Hematopoietic multipotent progenitor cell (in vitro differentiated cells): ENCODE data around the gene ITGA1. TPM values are rescaled to one million over a fixed set of nuclear protein-coding genes. Genes with fewer than 3 reads are reported as not detected.
A peak's percentile ranks its signal among the peaks of the same experiment; 100 is the strongest.
"Not testable (repeated sequence)": the region's sequence is repeated elsewhere in the genome, so short reads cannot be mapped to it uniquely, and the experiment has no call there.

Experiments used
- DNase-seq, 3 donors: peaks; one replicate each; pipeline ENCODE4 v3.0.0-alpha.2; 2011 to 2015; ENCODE audit warnings: low read depth in 2 of 3, low spot score in 2 of 3
- total RNA-seq: library from RNA; depleted of rRNA; stranded (reverse); fragments of >200 nt; gene quantifications from one replicate; pipeline ENCODE4 v1.2.3, GENCODE V29; 2012

Gene ITGA1
- total RNA-seq, 1 donor = under 0.01 TPM

- no peak for DNase-seq
Observed at GRCh38 chr5:52856564-52856963, 68.8 kb downstream of the ITGA1 start.

DNA sequence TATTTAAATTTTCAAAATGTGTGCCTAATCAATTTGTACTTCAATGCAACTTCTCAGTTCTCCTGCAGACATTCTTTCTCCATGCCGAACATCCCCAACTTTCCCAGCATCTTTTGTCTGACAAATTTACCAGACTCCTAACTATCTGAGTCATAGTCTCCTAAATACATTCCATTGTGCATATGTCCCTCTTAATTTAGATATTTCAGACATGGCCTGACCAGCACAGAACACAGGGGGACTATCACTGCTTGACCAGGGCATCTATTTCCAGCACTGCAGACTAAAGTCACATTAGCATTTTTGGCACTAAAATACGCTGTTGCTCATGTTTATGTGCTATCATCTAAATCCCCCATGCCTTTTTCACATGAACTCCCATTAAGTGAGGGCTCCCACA lies 71.9 kb downstream of the ITGA1 start:
- DNase-seq = no peak

DNA sequence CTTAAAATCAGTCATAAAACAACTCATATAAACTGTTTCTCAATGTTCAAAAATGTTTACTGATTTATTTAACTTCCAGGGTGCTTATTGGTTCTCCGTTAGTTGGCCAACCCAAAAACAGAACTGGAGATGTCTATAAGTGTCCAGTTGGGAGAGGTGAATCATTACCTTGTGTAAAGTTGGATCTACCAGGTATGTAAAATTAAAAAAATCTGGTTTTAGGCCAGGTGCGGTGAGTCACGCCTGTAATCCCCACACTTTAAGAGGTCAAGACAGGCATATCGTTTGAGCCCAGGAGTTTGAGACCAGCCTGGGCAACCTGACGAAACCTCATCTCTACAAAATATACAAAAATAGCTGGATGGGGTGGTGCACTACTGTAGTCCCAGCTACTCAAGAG lies 73.7 kb downstream of the ITGA1 start:
- no peak for DNase-seq

DNA sequence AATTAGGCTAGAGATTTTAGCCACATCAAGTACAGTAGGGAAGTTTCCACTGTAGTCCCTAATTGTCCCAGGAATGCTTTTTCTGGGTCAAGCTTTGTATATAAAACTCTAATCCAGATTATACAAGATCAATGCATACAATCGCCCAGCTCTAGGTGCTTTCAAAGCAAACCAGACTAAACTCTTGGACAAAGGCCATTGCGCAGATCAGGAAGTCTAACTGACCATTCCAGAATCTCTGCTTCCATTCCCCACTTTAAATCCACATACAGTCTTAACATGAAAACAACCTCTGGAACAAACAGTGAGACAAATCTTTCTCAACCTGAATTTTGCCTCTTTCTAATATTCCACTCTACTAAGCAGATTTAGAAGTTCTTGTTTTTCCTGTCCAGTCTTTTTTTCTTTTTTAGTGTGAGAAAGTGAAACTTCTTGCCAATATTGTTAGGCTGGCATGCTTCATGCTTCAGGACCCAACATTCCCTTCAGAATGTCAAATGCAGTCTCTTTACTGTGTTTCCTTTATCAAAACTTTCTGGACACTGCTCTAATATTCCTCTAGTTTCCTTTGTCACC lies 76.1 kb downstream of the ITGA1 start:
- no peak for DNase-seq

GRCh38 chr5:52864371-52864770 lies 76.7 kb downstream of the ITGA1 start:
- peak in 1 of 3 donors; percentile 20 for DNase-seq

GRCh38 chr5:52864884-52865283 lies 77.2 kb downstream of the ITGA1 start:
- no peak for DNase-seq

- not testable (repeated sequence) for DNase-seq
Observed at GRCh38 chr5:52865991-52866390, 78.3 kb downstream of the ITGA1 start.

DNA sequence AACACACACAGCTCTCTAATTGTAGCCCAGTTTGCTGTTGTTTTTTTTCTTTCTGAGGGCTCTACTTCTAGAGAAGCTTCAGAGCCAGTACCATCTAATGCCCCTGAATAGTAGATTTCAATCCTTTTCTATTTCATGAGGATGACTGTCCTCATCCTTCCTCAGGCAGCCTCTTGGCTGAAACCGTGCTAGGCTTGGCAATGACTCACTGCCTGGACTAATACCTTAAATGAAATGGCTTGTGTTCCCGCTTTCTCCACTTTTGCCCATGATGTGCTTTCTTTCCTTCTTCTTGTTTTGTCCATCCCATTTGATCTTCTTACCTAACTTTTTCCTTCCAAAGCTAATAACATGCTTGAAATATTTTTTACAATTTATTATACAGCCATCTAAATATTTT lies 80.1 kb downstream of the ITGA1 start:
- DNase-seq = no peak

DNA sequence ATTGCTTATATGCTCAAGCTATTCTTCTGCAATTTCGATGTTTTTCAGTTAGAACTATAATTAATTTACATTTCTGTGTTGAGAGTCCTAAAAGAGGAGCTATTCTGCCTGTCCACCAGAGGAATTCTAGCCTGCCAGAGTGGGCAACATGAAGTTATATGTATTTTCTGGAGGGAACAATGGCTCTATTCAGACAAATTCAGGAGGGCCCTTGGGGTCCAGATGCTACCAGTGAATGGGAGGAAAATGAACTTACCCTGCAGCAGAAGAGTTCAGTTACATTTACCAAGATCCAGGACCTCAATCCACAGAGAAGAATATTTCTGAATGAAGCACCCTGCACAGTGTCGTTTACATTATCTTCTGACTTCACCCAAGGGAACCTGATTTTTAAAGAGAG lies 80.7 kb downstream of the ITGA1 start:
- no peak for DNase-seq

DNA sequence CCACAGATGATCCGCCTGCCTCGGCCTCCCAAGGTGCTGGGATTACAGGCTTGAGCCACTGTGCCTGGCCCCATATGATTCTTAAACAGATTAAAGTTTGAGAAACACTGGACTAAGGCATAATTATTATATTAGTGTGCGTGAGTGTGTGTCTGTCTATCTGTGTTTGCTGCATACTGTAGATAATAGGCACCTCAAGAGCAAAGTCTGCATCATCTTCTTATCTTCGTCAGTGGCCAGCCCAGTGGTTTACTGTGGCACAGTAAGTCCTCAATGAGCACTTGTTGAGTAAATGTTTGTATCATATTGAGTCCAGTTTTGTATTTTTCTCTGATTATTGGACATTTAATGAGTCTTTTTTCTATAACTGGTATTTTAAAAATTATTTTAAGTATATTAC lies 81.7 kb downstream of the ITGA1 start:
- no peak for DNase-seq

- DNase-seq = no peak
Observed at GRCh38 chr5:52870448-52870847, 82.7 kb downstream of the ITGA1 start.

- DNase-seq = no peak
Observed at GRCh38 chr5:52875827-52876226, 88.1 kb downstream of the ITGA1 start.

GRCh38 chr5:52876456-52876855 lies 88.7 kb downstream of the ITGA1 start:
- DNase-seq = no peak

DNA sequence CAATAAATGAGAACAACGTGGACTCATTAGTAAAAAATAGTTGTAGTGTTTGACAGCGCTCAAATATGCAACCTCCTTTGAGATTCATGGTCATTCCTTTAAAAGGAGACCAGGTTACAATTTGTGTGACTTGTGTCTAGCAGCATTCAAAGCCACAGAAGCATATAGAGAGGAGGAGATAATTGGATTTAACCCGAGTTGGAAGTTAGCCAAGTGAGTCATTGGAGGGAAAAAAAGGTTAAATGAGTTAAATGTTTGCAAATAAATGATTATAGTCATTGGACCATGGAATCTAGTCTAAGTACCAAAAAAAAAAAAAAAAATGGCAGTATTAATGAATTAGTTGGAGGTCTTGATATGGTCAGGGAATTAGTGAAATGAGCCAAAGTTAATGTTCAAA lies 90.9 kb downstream of the ITGA1 start:
- DNase-seq = no peak

DNA sequence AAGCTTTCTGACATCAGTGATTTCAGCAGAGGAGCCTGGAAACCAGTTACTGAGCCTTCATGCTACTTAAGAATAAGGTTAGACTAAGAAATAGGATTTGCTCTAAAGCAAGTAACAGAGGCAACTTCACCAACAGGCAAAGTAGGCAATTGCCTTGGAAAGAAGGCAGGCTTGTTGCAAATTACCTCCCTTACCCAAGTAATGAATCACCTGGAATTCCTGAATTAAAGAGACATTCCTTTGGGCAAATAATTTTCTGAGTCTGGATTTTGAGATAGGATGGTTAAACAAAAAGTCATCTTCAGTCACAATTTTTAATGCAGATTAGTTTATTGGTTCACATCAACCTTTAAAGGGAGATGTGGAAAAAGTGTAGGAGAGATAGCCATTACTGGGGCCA lies 92.8 kb downstream of the ITGA1 start:
- DNase-seq = no peak

- DNase-seq = no peak
Observed at GRCh38 chr5:52881468-52881867, 93.8 kb downstream of the ITGA1 start.

DNA sequence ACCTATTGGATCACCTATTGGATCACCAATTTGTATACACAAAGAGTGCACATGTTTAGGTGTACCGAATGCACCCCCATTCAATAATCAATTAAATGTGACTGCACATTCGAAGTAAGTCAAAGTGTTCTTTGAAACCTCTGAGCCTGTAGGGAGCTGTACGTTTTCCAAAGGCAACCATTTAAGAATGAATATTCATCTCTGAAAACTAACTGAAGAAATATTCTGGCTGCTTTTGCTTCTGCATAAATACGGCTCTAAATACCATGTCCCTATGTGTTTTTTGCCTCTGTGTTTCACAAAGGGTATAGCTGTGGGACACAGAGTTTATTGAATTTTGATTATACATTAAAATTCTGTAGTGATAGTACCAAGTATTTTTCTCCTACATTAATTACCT lies 95.4 kb downstream of the ITGA1 start:
- no peak for DNase-seq

DNA sequence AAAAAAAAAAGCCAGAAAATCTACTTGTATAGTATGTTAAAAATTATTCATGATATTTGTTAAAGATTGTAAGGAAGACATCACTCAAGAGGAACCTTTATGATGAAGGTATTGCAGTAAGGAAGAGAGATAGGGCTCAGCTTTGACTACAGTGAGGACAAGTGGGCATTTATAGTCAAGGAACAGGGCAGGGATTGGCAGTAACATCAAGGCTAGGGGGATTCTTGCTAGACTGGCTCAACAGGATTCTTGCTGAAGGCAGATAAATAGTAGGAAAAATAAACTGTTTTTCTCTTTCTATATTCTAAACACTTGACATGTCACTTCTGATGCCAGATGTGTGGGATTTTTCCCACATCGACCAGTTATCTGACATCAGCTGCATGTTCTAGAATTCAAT lies 96.7 kb downstream of the ITGA1 start:
- DNase-seq = no peak

- DNase-seq = no peak
Observed at GRCh38 chr5:52885614-52886013, 97.9 kb downstream of the ITGA1 start.

DNA sequence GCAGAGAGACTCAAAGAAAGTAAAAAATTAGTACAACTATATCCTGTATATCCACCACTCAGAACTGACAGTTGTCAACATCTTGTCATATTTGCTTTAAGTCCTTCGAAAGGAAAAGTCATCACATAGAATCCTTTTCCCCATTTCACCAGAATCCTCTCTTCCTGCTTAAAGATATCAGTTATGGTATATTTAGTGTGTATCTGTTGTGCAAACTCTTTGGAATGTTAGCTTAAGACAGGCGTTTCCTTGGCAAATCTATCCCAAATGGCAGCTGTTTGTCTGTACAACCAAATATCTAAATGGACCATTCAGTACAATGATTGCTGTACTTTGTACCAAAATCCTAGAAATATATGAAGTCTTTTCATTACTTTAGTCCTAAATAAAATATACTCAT lies 98.5 kb downstream of the ITGA1 start:
- DNase-seq = no peak

DNA sequence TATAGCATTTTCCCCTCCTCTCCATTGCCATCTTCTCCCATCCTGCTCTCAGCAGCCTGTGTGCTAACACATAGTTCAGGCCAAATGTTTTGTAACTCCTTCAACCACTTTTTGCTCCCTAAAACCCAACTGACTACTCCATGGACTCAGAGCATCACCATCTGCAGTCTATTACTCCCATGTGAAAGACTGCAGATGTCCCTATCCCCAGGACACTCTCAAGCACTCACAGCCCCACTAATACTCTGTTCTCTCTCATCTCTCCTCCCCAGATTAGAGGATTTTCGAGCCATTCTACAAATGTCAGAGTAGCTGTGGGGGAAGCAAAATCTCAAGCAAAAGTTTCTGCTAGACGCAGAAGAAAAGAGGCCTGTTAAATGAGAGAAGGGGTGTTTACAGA lies 99.3 kb downstream of the ITGA1 start:
- DNase-seq = no peak

DNA sequence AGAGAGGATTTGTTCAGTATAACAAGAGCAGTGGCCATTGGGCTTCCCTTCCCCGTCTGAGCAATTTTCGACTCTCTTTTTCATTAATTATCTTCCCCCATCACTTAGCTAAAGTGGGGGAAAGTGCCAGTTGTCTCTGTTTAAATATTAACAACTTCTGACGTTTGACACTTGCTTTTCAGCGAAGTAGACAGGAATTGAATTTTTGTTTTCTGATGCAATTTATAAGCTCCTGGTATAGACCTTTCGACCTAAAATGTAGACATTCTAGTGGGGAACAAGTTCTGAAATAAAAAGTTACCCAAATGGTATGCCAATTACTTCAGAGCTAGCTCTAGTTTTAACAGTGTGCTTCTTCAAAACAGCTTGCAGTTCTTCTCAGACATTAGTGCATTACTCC lies 100.6 kb downstream of the ITGA1 start:
- DNase-seq = no peak

GRCh38 chr5:52892242-52892878 lies 104.6 kb downstream of the ITGA1 start:
- DNase-seq = no peak
